DMS153 (cell line): ENCODE results near the gene SPANXN1.
"Not testable (repeated sequence)": the region's sequence is repeated elsewhere in the genome, so short reads cannot be mapped to it uniquely, and the experiment has no call there.

Experiments used
- DNase-seq: peaks from one replicate; lab custom pipeline; 2025; lab: John Stamatoyannopoulos, UW

The SPANXN1 gene, protein sequence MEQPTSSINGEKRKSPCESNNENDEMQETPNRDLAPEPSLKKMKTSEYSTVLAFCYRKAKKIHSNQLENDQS

DNA sequence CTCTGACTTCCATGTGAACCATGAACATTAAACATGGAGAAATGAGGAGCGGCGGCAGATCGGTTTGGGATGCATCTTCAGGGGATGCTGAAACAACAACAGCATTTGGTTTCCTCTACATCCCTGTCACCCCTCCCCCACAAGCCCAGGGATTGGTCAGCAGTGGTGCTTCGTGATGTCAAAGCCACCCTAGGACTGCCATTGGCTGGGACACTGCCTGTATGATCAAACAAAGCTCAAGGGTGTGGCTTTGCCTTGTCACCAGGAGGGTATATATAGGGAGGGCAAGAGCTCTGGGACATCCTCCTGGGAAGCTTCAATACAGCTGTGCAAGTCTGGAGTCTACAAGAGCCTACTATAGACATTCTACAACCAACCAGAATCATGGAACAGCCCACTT is at the start of gene SPANXN1:
SPANXN1 (plus strand) TSS at position 301 of the 400 bp plus-strand sequence; CDS start at position 385, 84 bp downstream.
- DNase-seq, result not testable (repeated sequence)

DNA sequence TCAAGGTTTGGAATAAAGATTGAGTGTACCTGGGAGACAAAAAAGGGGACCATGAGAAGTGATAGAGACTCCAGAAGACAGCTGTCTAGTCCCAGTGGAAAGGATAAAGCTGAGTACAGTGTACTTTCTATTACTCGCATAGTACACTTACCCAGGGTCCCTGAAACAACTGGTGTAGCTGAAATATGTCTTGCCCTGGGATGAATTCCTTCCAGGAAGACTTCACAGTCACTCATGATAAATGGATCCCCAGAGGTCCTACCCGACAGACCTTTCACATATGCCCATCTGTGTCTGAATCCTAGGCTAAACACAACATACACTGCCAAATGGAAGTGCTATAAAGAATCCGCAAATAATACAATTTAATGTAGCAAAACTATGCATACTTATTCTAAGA is 48.2 kb upstream of the SPANXN1 start:
- no peak for DNase-seq

DNA sequence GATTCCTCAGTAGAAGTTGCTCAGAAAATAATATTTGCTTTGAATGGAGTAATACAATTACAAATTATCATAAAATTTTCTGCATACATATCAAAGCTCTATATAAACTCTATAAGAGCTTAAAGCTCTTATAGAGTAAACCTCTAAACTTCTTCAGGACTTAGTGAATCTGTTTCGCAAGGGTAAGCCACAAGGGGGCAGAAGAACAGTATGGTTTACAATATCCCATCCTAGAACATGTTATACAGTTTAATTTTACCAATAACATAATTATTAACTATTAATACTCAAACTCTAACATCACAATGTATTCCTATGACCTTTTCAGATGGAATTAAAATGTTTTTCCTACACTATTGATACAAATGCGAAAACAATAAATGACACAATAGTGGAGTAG is 33.8 kb upstream of the SPANXN1 start:
- no peak for DNase-seq

DNA sequence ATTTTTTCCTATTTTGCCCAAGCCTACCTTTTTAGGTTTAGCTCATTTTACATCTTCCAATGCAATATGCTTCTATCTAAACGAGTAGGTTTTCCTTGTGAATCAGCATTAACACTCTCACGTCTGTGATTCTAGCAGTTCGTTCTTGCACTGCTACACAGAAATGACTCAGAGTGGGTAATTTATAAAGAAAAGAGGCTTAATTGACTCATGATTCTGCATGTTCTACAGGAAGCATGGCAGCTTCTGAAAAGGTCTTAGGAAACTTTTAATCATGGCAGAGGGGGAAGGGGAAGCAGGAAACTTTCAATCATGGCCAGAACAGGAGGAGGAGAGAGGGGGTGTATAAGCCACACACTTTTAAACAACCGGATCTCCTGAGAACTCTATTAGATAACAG is 44.9 kb downstream of the SPANXN1 start:
- no peak for DNase-seq
